Measurements from ENCODE around the gene BRD7. TPM values are rescaled to one million over a fixed set of nuclear protein-coding genes. Genes with fewer than 3 reads are reported as not detected.

BRD7 gene
- total RNA-seq, 1 donor from 2014 or later, result 52.6 TPM

- no peak for DNase-seq (ENCODE audit: low spot score)
Observed at GRCh38 chr16:50293041-50293783, 75.6 kb downstream of the BRD7 start.

- DNase-seq (ENCODE audit: low spot score), result no peak
Observed at GRCh38 chr16:50292566-50292948, 76.2 kb downstream of the BRD7 start.

GRCh38 chr16:50291719-50292565 lies 76.8 kb downstream of the BRD7 start:
- DNase-seq (ENCODE audit: low spot score), result no peak

- no peak for DNase-seq (ENCODE audit: low spot score)
Observed at GRCh38 chr16:50290856-50291255, 77.9 kb downstream of the BRD7 start.

- no peak for DNase-seq (ENCODE audit: low spot score)
Observed at GRCh38 chr16:50289950-50290764, 78.6 kb downstream of the BRD7 start.

GRCh38 chr16:50288920-50289319 lies 79.9 kb downstream of the BRD7 start:
- DNase-seq (ENCODE audit: low spot score), result no peak

- DNase-seq (ENCODE audit: low spot score), result no peak
Observed at GRCh38 chr16:50288026-50288425, 80.8 kb downstream of the BRD7 start.

GRCh38 chr16:50286681-50287080 lies 82.1 kb downstream of the BRD7 start:
- DNase-seq (ENCODE audit: low spot score), result no peak

- no peak for DNase-seq (ENCODE audit: low spot score)
Observed at GRCh38 chr16:50285406-50286003, 83.3 kb downstream of the BRD7 start.

GRCh38 chr16:50284131-50284911 lies 84.5 kb downstream of the BRD7 start:
- DNase-seq (ENCODE audit: low spot score), result no peak

GRCh38 chr16:50282955-50283631 lies 85.7 kb downstream of the BRD7 start:
- no peak for DNase-seq (ENCODE audit: low spot score)

- no peak for DNase-seq (ENCODE audit: low spot score)
Observed at GRCh38 chr16:50282010-50282538, 86.7 kb downstream of the BRD7 start.

- DNase-seq (ENCODE audit: low spot score), result no peak
Observed at GRCh38 chr16:50281391-50282009, 87.3 kb downstream of the BRD7 start.

- no peak for DNase-seq (ENCODE audit: low spot score)
Observed at GRCh38 chr16:50280932-50281331, 87.9 kb downstream of the BRD7 start.

- no peak for DNase-seq (ENCODE audit: low spot score)
Observed at GRCh38 chr16:50279504-50279865, 89.3 kb downstream of the BRD7 start.

- no peak for DNase-seq (ENCODE audit: low spot score)
Observed at GRCh38 chr16:50278251-50278650, 90.5 kb downstream of the BRD7 start.

- no peak for DNase-seq (ENCODE audit: low spot score)
Observed at GRCh38 chr16:50276801-50277555, 91.8 kb downstream of the BRD7 start.

GRCh38 chr16:50276326-50276640 lies 92.5 kb downstream of the BRD7 start:
- no peak for DNase-seq (ENCODE audit: low spot score)
